Measurements from ENCODE around the gene CFAP58. TPM values are rescaled to one million over a fixed set of nuclear protein-coding genes. Genes with fewer than 3 reads are reported as not detected.

The CFAP58 gene
- total RNA-seq, 1 experiment from 2014 or later = 0.63 TPM

DNA sequence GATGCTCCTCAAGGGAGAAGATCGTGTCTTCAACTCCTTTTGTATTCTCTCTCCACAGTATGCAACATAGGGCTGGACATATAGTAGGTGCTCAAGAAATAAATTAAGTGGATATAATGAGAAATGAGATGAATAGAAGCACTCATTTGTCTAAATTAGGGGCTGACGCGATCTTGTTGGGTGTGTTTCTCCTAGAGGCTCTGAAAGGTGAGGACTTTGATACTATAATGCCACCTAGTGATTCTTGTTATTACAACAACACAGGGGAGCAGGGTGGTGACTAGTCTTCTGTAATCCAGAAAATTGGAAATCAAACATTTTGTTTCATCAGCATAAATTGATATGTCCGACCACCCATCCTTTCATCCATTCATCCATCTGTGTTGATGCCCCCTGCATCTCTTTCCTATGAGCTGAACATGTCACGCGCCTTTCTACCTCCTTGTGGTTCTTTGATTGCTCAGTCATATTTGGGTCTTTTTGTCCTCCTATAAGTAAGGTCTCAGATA is 3.5 kb upstream of the CFAP58 start:
- Histone ChIP-seq H3K23ac (ENCODE audit: insufficient read length, low read depth, low read length) (no peak overlapping the region), H3K56ac (ENCODE audit: insufficient read length, low read depth, low read length) (no peak overlapping the region), H3T11ph (ENCODE audit: low read length) (no peak overlapping the region), H3K9ac (ENCODE audit: extremely low read depth, insufficient read length, low read length) (peak overlapping the region; percentile 7), H4K5ac (ENCODE audit: insufficient read length, low read depth, low read length) (no peak overlapping the region), H2BK120ac (ENCODE audit: low read depth, low read length, poor library complexity, severe bottlenecking) (no peak overlapping the region), H2AFZ (ENCODE audit: low read length) (no peak overlapping the region), H3K79me2 (ENCODE audit: insufficient read depth, low read length) (no peaks in the 10 kb centered on the region), H2BK15ac (ENCODE audit: low read depth, low read length) (no peak overlapping the region), H3K4ac (ENCODE audit: low read depth, low read length) (no peak overlapping the region), H2AK5ac (ENCODE audit: insufficient read length, low read length) (no peak overlapping the region), H3K27ac (ENCODE audit: insufficient read length, low read depth, low read length) (peak overlapping the region; percentile 17), H4K8ac (replicated peaks; ENCODE audit: insufficient read length, low read depth, low read length) (no peak overlapping the region), H4K20me1 (ENCODE audit: control insufficient read depth, insufficient read depth, insufficient read length) (no peaks in the 10 kb centered on the region), H3K27me3 (ENCODE audit: insufficient read depth, low read length) (peaks cover 9% of the 10 kb centered on the region), H2BK12ac (ENCODE audit: insufficient read length, low read depth, low read length) (no peak overlapping the region), H2BK5ac (ENCODE audit: insufficient read length, low read length) (no peak overlapping the region), H3K4me1 (ENCODE audit: insufficient read depth, low read length) (peaks cover 6% of the 10 kb centered on the region; the same call in 1 of the 2 replicates), H3K14ac (ENCODE audit: insufficient read depth, low read length) (no peak overlapping the region), H3K9me3 (ENCODE audit: control insufficient read depth, low read depth, low read length) (no peaks in the 10 kb centered on the region), H3K4me2 (ENCODE audit: insufficient read depth, insufficient read length, low read length) (peak overlapping the region; percentile 33), H4K91ac (ENCODE audit: insufficient read length, low read depth, low read length) (no peak overlapping the region), H2BK20ac (ENCODE audit: low read depth, low read length, poor library complexity, severe bottlenecking) (no peak overlapping the region), H3K79me1 (ENCODE audit: insufficient read depth, low read depth, low read length, poor library complexity, severe bottlenecking) (no peaks in the 10 kb centered on the region), H3K18ac (ENCODE audit: insufficient read length, low read depth, low read length) (no peak overlapping the region), H3K23me2 (ENCODE audit: insufficient read length, low read depth, low read length, poor library complexity, severe bottlenecking) (no peaks in the 10 kb centered on the region)
- Mint-ChIP-seq H3K4me3 (no peak overlapping the region), H3K27me3 (ENCODE audit: low read depth) (peaks cover 6% of the 10 kb centered on the region), H3K9me3 (no peaks in the 10 kb centered on the region), H3K36me3 (ENCODE audit: insufficient read depth in 1 of 3, low read depth in 3 of 3) (no peaks in the 10 kb centered on the region), H3K27ac (no peak overlapping the region), H3K4me1 (peaks cover 5 to 7% of the 10 kb centered on the region in 2 experiments; a peak in 3 of 4 replicates)
- no CpG with 5 or more reads among the region's 6 CpGs for WGBS (ENCODE audit: extremely low coverage, insufficient read length, low lambda C conversion rate)
- TF ChIP-seq, protein P1, sequence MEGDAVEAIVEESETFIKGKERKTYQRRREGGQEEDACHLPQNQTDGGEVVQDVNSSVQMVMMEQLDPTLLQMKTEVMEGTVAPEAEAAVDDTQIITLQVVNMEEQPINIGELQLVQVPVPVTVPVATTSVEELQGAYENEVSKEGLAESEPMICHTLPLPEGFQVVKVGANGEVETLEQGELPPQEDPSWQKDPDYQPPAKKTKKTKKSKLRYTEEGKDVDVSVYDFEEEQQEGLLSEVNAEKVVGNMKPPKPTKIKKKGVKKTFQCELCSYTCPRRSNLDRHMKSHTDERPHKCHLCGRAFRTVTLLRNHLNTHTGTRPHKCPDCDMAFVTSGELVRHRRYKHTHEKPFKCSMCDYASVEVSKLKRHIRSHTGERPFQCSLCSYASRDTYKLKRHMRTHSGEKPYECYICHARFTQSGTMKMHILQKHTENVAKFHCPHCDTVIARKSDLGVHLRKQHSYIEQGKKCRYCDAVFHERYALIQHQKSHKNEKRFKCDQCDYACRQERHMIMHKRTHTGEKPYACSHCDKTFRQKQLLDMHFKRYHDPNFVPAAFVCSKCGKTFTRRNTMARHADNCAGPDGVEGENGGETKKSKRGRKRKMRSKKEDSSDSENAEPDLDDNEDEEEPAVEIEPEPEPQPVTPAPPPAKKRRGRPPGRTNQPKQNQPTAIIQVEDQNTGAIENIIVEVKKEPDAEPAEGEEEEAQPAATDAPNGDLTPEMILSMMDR (conservative IDR thresholded peaks at IDR 0.05) = peak; percentile 75
- no peak for DNase-seq
